Endothelial cell of umbilical vein (primary cell): Measurements from ENCODE around the gene IER5. TPM values are rescaled to one million over a fixed set of nuclear protein-coding genes. Genes with fewer than 3 reads are reported as not detected.

Experiments
- BruUV-seq: library from RNA; stranded (reverse); fragments of 400-500 nt; replicated peaks from 2 replicates; lab custom pipeline; 2021; lab: Mats Ljungman, UMichigan
- CTCF ChIA-PET: fragments of 300-600, 350-600 bp; sonication (Branson Sonifier 250); formaldehyde crosslinking; loops from one replicate; lab custom pipeline; 2021; ENCODE audit warnings: antibody characterized with exemption, inconsistent platforms; lab: Charles Lee
- POLR2A ChIA-PET: fragments of 300-600, 350-600 bp; sonication (Branson Sonifier 250); formaldehyde crosslinking; loops from one replicate; lab custom pipeline; 2021; ENCODE audit warnings: antibody characterized with exemption, inconsistent platforms; lab: Charles Lee
- DNase-seq: peaks from one replicate; pipeline ENCODE4 v3.0.0-alpha.2; 2011; ENCODE audit warnings: low read depth, low spot score
- FAIRE-seq: peaks from 2 replicates; lab custom pipeline; 2011; peaks lifted over from hg19 to GRCh38; lab: Jason Lieb, UNC
- H2AFZ ChIP-seq: 2 replicates; pipeline ENCODE4 v1.6.0; 2012; ENCODE audit warnings: low read depth, low read length, control low read depth, inconsistent platforms
- H3K27ac ChIP-seq: 2 replicates; pipeline ENCODE4 v1.5.1; 2011; ENCODE audit warnings: low read depth, mild to moderate bottlenecking, control low read depth, low read length, moderate library complexity; ENCODE audit not compliant: insufficient read depth
- H3K27me3 ChIP-seq, 2 experiments: 2 replicates each; pipeline versions ENCODE4 v1.6.0 to v1.6.1; 2011; ENCODE audit warnings: low read length in 2 of 2, mixed read lengths in 1 of 2; ENCODE audit not compliant: control insufficient read depth in 2 of 2, insufficient read depth in 2 of 2
- H3K36me3 ChIP-seq, 2 experiments: 2 replicates in 1 of 2; 3 replicates in 1 of 2; pipeline ENCODE4 v1.5.1; 2011; ENCODE audit warnings: low read length in 2 of 2, mild to moderate bottlenecking in 1 of 2, moderate library complexity in 1 of 2; ENCODE audit not compliant: control insufficient read depth in 2 of 2, insufficient read depth in 2 of 2; ENCODE audit errors: extremely low read depth in 1 of 2
- H3K4me1 ChIP-seq: 3 replicates; pipeline ENCODE4 v1.5.1; 2011; ENCODE audit warnings: mild to moderate bottlenecking, low read length; ENCODE audit not compliant: control insufficient read depth, insufficient read depth; ENCODE audit errors: extremely low read depth
- H3K4me2 ChIP-seq: 2 replicates; pipeline ENCODE4 v1.6.1; 2011; ENCODE audit warnings: low read length, control low read depth, mixed read lengths; ENCODE audit not compliant: insufficient read depth
- H3K4me3 ChIP-seq, 3 experiments: fragments of 200-600 bp in 1 of 3; sonication (generic), shearing (Covaris generic) in 1 of 3; replicated peaks in 1 of 3; 2 replicates each; pipeline ENCODE4 v1.5.1; 2011 to 2016; ENCODE audit warnings: control low read depth in 3 of 3, low read length in 3 of 3, mild to moderate bottlenecking in 2 of 3, inconsistent platforms in 1 of 3, low read depth in 1 of 3, moderate library complexity in 1 of 3; ENCODE audit not compliant: insufficient read depth in 1 of 3
- H3K79me2 ChIP-seq: 2 replicates; pipeline ENCODE4 v1.6.0; 2012; ENCODE audit warnings: low read length, inconsistent platforms; ENCODE audit not compliant: control insufficient read depth, insufficient read depth
- H3K9ac ChIP-seq: replicated peaks from 2 replicates; pipeline ENCODE3; 2011; ENCODE audit warnings: low read length, control low read depth; ENCODE audit not compliant: insufficient read depth; ENCODE audit errors: extremely low read depth
- H3K9me1 ChIP-seq: replicated peaks from 3 replicates; pipeline ENCODE4 v1.6.0; 2011; ENCODE audit warnings: mild to moderate bottlenecking, low read length; ENCODE audit not compliant: control insufficient read depth, insufficient read depth; ENCODE audit errors: extremely low read depth
- H3K9me3 ChIP-seq: replicated peaks from 2 replicates; pipeline ENCODE4 v1.5.1; 2012; ENCODE audit warnings: low read length, inconsistent platforms; ENCODE audit not compliant: control insufficient read depth, insufficient read depth
- H4K20me1 ChIP-seq: replicated peaks from 2 replicates; pipeline ENCODE3; 2011; ENCODE audit warnings: mild to moderate bottlenecking, low read length; ENCODE audit not compliant: control insufficient read depth, insufficient read depth; ENCODE audit errors: extremely low read depth
- CTCF ChIP-seq, 2 donors: IDR thresholded peaks; 1 replicate in 1 of 2; 2 replicates in 1 of 2; pipeline ENCODE4 v1.5.1; 2011; ENCODE audit warnings: low read length in 2 of 2, mild to moderate bottlenecking in 2 of 2, moderate library complexity in 2 of 2, control low read depth in 1 of 2, inconsistent platforms in 1 of 2, low read depth in 1 of 2; ENCODE audit not compliant: insufficient read depth in 1 of 2; ENCODE audit errors: extremely low read depth in 1 of 2
- EZH2 ChIP-seq: IDR thresholded peaks from 2 replicates; pipeline ENCODE4 v1.6.1; 2012; ENCODE audit warnings: borderline replicate concordance, low read depth, mild to moderate bottlenecking, moderate library complexity, low read length, inconsistent platforms; ENCODE audit not compliant: severe bottlenecking
- FOS ChIP-seq: IDR thresholded peaks from 2 replicates; pipeline ENCODE4 v1.6.1; 2011; ENCODE audit warnings: mild to moderate bottlenecking, low read length, moderate library complexity, borderline replicate concordance; ENCODE audit not compliant: insufficient read depth
- GATA2 ChIP-seq: IDR thresholded peaks from 2 replicates; pipeline ENCODE4 v1.7.0; 2011; ENCODE audit warnings: low read depth, mild to moderate bottlenecking, moderate library complexity, mixed read lengths, low read length; ENCODE audit not compliant: insufficient read length, insufficient read depth
- JUN ChIP-seq: IDR thresholded peaks from 2 replicates; pipeline ENCODE4 v1.6.1; 2011; ENCODE audit warnings: borderline replicate concordance, low read depth; ENCODE audit not compliant: insufficient read length, insufficient read depth
- MAX ChIP-seq: IDR thresholded peaks from 2 replicates; pipeline ENCODE4 v1.6.1; 2011; ENCODE audit not compliant: insufficient read depth, insufficient read length
- MYC ChIP-seq: IDR thresholded peaks from one replicate; pipeline ENCODE4 v1.6.1; 2011; ENCODE audit warnings: mild to moderate bottlenecking, low read depth, low read length
- POLR2A ChIP-seq: IDR thresholded peaks from 2 replicates; pipeline ENCODE4 v1.6.1; 2012; ENCODE audit warnings: low read depth, mild to moderate bottlenecking, control low read depth, low read length
- POLR2AphosphoS5 ChIP-seq: IDR thresholded peaks from 2 replicates; pipeline ENCODE4 v1.6.1; 2012; ENCODE audit warnings: low read depth, mild to moderate bottlenecking, control low read depth, low read length, moderate library complexity; ENCODE audit not compliant: insufficient read depth
- dilution Hi-C: fragments of 300-500 bp; cut with MboI; formaldehyde crosslinking; loops from one replicate; pipeline ENCODE4 v1.15.0; 2019; ENCODE audit warnings: low sequenced_read_pairs; ENCODE audit not compliant: extremely low pct_ligation_motif_present
- intact Hi-C: fragments of 100-400 bp; cut with micrococcal nuclease; formaldehyde crosslinking; loops from one replicate; pipeline ENCODE4 v1.10.0; 2022
- polyA plus RNA-seq, 4 experiments: library from polyadenylated mRNA; depleted of rRNA in 3 of 4; stranded (reverse) in 3 of 4; unstranded in 1 of 4; fragments of >200 nt; gene quantifications; 2 replicates each; pipeline versions ENCODE4 v1.2.1 to v1.2.3, GENCODE V29; 2011 to 2012; ENCODE audit warnings: missing spikeins in 1 of 4
- total RNA-seq: library from RNA; stranded (reverse); gene quantifications from 2 replicates; pipeline ENCODE4 v1.2.3, GENCODE V29; 2021

The IER5 gene
- total and polyA plus RNA-seq, 2 donors (not counting 3 experiments of a cell fraction or from before 2014, with no cell fraction given), result 6.6 to 14.4 TPM

GRCh38 chr1:181050922-181051321, 37.6 kb upstream of the IER5 start:
- FAIRE-seq (no peak), DNase-seq (no peak)
- no peaks in the 10 kb centered on the region for H3K4me1 ChIP-seq
- POLR2A ChIA-PET, result no interaction called here
- no TSS peak for BruUV-seq
- intact Hi-C loops (no loop called here), dilution Hi-C loops (no loop called here)
- peaks cover 0 to 2% of the 10 kb centered on the region in 2 experiments for H3K27me3 ChIP-seq
- H3K4me3 ChIP-seq, result no peak overlapping the region
- no peaks in the 10 kb centered on the region for H3K79me2 ChIP-seq
- CTCF ChIA-PET, result interaction anchor here (1.5 kb wide), 1 partner anchor 169 kb away, joined by 4 read pairs; no protein-coding TSS in a partner anchor
- H2AFZ ChIP-seq, result no peak overlapping the region
- H3K4me2 ChIP-seq, result no peak overlapping the region
- H3K36me3 ChIP-seq, result no peaks in the 10 kb centered on the region
- H4K20me1 ChIP-seq, result no peaks in the 10 kb centered on the region
- no peaks in the 10 kb centered on the region for H3K9me1 ChIP-seq
- H3K9me3 ChIP-seq, result no peaks in the 10 kb centered on the region
- H3K27ac ChIP-seq, result no peak overlapping the region
- TF ChIP-seq FOS (no peak), POLR2A (no peak), MAX (no peak), CTCF (IDR thresholded peaks at IDR 0.05; ENCODE audit: extremely low read depth in 1 of 2, insufficient read depth in 1 of 2, low read depth in 1 of 2, low read length in 2 of 2) (no peak), GATA2 (no peak), MYC (no peak), JUN (no peak), EZH2 (no peak), POLR2AphosphoS5 (no peak)
- no peak overlapping the region for H3K9ac ChIP-seq
